ENCODE results near the gene CCDC154. TPM values are rescaled to one million over a fixed set of nuclear protein-coding genes. Genes with fewer than 3 reads are reported as not detected.

CCDC154 gene
- total and polyA plus RNA-seq, 2 donors (not counting 1 experiment from before 2014, with no cell fraction given), result 12.4 to 22.9 TPM

GRCh38 chr16:1487395-1488053, 43.2 kb upstream of the CCDC154 start:
- no peak overlapping the region for H3K4me3 Mint-ChIP-seq
- POLR2A ChIA-PET, result no interaction called here
- H3K27me3 Mint-ChIP-seq, result no peaks in the 10 kb centered on the region
- ATAC-seq (ENCODE audit: low read depth) (no peak), DNase-seq (no peak)
- Histone ChIP-seq H4K20me1 (ENCODE audit: control insufficient read depth, insufficient read depth, low read length, poor library complexity, severe bottlenecking) (no peaks in the 10 kb centered on the region), H3K36me3 (replicated peaks in 1 of 2; ENCODE audit: control extremely low read depth in 1 of 2, control insufficient read depth in 1 of 2, extremely low read depth in 1 of 2, insufficient read depth in 2 of 2, low read length in 1 of 2) (no peaks in the 10 kb centered on the region), H3K4me2 (replicated peaks; ENCODE audit: low read depth, low read length, poor library complexity, severe bottlenecking) (no peak overlapping the region), H3K4me1 (ENCODE audit: control insufficient read depth in 2 of 2, insufficient read depth in 2 of 2, low read length in 2 of 2) (peaks cover 4 to 6% of the 10 kb centered on the region in 2 donors), H3K27me3 (replicated peaks in 1 of 4; ENCODE audit: control extremely low read depth in 1 of 4, control insufficient read depth in 3 of 4, insufficient read depth in 4 of 4, low read length in 3 of 4) (no peaks in the 10 kb centered on the region), H3K9ac (ENCODE audit: low read length) (no peak overlapping the region), H2AFZ (ENCODE audit: insufficient read depth, low read depth, low read length, poor library complexity, severe bottlenecking) (no peak overlapping the region), H3K27ac (ENCODE audit: low read length in 2 of 2) (no peak overlapping the region), H3K79me2 (ENCODE audit: control insufficient read depth, insufficient read depth, low read length) (peaks cover 7% of the 10 kb centered on the region), H3K4me3 (ENCODE audit: control extremely low read depth in 1 of 5, extremely low read depth in 1 of 5, insufficient read depth in 1 of 5, low read depth in 2 of 5, low read length in 4 of 5) (no peak overlapping the region), H3K9me3 (ENCODE audit: control extremely low read depth in 1 of 3, control insufficient read depth in 2 of 3, insufficient read depth in 1 of 3, low read length in 2 of 3) (no peaks in the 10 kb centered on the region)
- CTCF ChIA-PET, result no interaction called here
- no peak for TF ChIP-seq CTCF (IDR thresholded peaks at IDR 0.05)
- TF ChIP-seq EZH2 (IDR thresholded peaks at IDR 0.05; ENCODE audit: borderline replicate concordance, insufficient read depth, low read depth, low read length, poor library complexity, severe bottlenecking), result no peak
- H3K9me3 Mint-ChIP-seq (ENCODE audit: insufficient read depth), result no peaks in the 10 kb centered on the region
- intact Hi-C loops (cut with micrococcal nuclease), result no loop called here
- H3K27ac Mint-ChIP-seq, result no peak overlapping the region
- 97% methylated on average over 39 of the region's 39 CpGs for WGBS (ENCODE audit: insufficient coverage)
- H3K4me1 Mint-ChIP-seq, result peaks cover 9% of the 10 kb centered on the region

GRCh38 chr16:1486551-1487390, 42.4 kb upstream of the CCDC154 start:
- no peak for DNase-seq
- no peaks in the 10 kb centered on the region for H3K9me3 Mint-ChIP-seq (ENCODE audit: insufficient read depth)
- Histone ChIP-seq H3K79me2 (ENCODE audit: control insufficient read depth, insufficient read depth, low read length) (peaks cover 5% of the 10 kb centered on the region), H3K4me3 (ENCODE audit: control extremely low read depth in 1 of 5, extremely low read depth in 1 of 5, insufficient read depth in 1 of 5, low read depth in 2 of 5, low read length in 4 of 5) (no peak overlapping the region), H3K9me3 (ENCODE audit: control extremely low read depth in 1 of 3, control insufficient read depth in 2 of 3, insufficient read depth in 1 of 3, low read length in 2 of 3) (peaks cover 0 to 3% (median 0%) of the 10 kb centered on the region in 3 donors), H3K4me2 (replicated peaks; ENCODE audit: low read depth, low read length, poor library complexity, severe bottlenecking) (no peak overlapping the region), H3K4me1 (ENCODE audit: control insufficient read depth in 2 of 2, insufficient read depth in 2 of 2, low read length in 2 of 2) (peaks cover 3 to 9% of the 10 kb centered on the region in 2 donors), H4K20me1 (ENCODE audit: control insufficient read depth, insufficient read depth, low read length, poor library complexity, severe bottlenecking) (no peaks in the 10 kb centered on the region), H3K9ac (ENCODE audit: low read length) (no peak overlapping the region), H3K27ac (ENCODE audit: low read length in 2 of 2) (no peak overlapping the region), H3K27me3 (replicated peaks in 1 of 4; ENCODE audit: control extremely low read depth in 1 of 4, control insufficient read depth in 3 of 4, insufficient read depth in 4 of 4, low read length in 3 of 4) (no peaks in the 10 kb centered on the region), H3K36me3 (replicated peaks in 1 of 2; ENCODE audit: control extremely low read depth in 1 of 2, control insufficient read depth in 1 of 2, extremely low read depth in 1 of 2, insufficient read depth in 2 of 2, low read length in 1 of 2) (no peaks in the 10 kb centered on the region), H2AFZ (ENCODE audit: insufficient read depth, low read depth, low read length, poor library complexity, severe bottlenecking) (no peak overlapping the region)
- no peak overlapping the region for H3K4me3 Mint-ChIP-seq
- H3K27ac Mint-ChIP-seq, result no peak overlapping the region
- TF ChIP-seq CTCF (IDR thresholded peaks at IDR 0.05) (no peak), EZH2 (IDR thresholded peaks at IDR 0.05; ENCODE audit: borderline replicate concordance, insufficient read depth, low read depth, low read length, poor library complexity, severe bottlenecking) (no peak)
- H3K27me3 Mint-ChIP-seq, result no peaks in the 10 kb centered on the region
- H3K4me1 Mint-ChIP-seq, result peaks cover 9% of the 10 kb centered on the region
- no peak for ATAC-seq (ENCODE audit: low read depth)
- WGBS (ENCODE audit: insufficient coverage), result 93% methylated on average over 33 of the region's 33 CpGs
- CTCF ChIA-PET, result no interaction called here
- POLR2A ChIA-PET, result no interaction called here
- intact Hi-C loops (cut with micrococcal nuclease), result no loop called here
